HepG2 (cell line): Measurements from ENCODE around the gene OSBPL10. TPM values are rescaled to one million over a fixed set of nuclear protein-coding genes. Genes with fewer than 3 reads are reported as not detected.

Experiments used
- ARNTL ChIP-seq: sonication (generic); formaldehyde crosslinking; IDR thresholded peaks from 2 replicates; pipeline ENCODE4 v1.4.0; 2020; ENCODE audit warnings: mild to moderate bottlenecking, missing genetic modification reagents
- FOXP4 ChIP-seq: sonication (generic); formaldehyde crosslinking; IDR thresholded peaks from 2 replicates; pipeline ENCODE4 v1.4.0; 2020; ENCODE audit warnings: missing genetic modification reagents
- MBD4 ChIP-seq: IDR thresholded peaks from 2 replicates; pipeline ENCODE4 v1.6.1; 2012; ENCODE audit warnings: low read length, inconsistent platforms, borderline replicate concordance
- MEIS2 ChIP-seq: sonication (generic); formaldehyde crosslinking; IDR thresholded peaks from 2 replicates; pipeline ENCODE4 v1.9.0; 2021; ENCODE audit warnings: mild to moderate bottlenecking, missing genetic modification reagents
- PLRG1 ChIP-seq: fragments of 450-650 bp; conservative IDR thresholded peaks from 2 replicates; pipeline ENCODE4 v1.6.1; 2016
- UBTF ChIP-seq: sonication (generic); formaldehyde crosslinking; IDR thresholded peaks from 2 replicates; pipeline ENCODE4 v1.4.0; 2020; ENCODE audit warnings: mild to moderate bottlenecking, missing genetic modification reagents
- ZEB1 ChIP-seq: IDR thresholded peaks from 2 replicates; pipeline ENCODE4 v1.6.1; 2012; ENCODE audit warnings: mild to moderate bottlenecking, low read depth, inconsistent platforms; ENCODE audit not compliant: insufficient replicate concordance
- ZNF276 ChIP-seq: sonication (generic); formaldehyde crosslinking; IDR thresholded peaks from 2 replicates; pipeline ENCODE4 v1.4.0; 2020; ENCODE audit warnings: mild to moderate bottlenecking, low read depth, missing genetic modification reagents
- ZNF329 ChIP-seq: sonication (generic); formaldehyde crosslinking; IDR thresholded peaks from 2 replicates; pipeline ENCODE4 v1.9.0; 2021; ENCODE audit warnings: low read depth, mild to moderate bottlenecking, missing genetic modification reagents
- ZNF354B ChIP-seq: sonication (generic); formaldehyde crosslinking; IDR thresholded peaks from 2 replicates; pipeline ENCODE4 v1.8.0; 2022; ENCODE audit warnings: mild to moderate bottlenecking, missing genetic modification reagents
- ZNF432 ChIP-seq: sonication (generic); formaldehyde crosslinking; IDR thresholded peaks from 2 replicates; pipeline ENCODE4 v1.5.0; 2020; ENCODE audit warnings: missing genetic modification reagents, mild to moderate bottlenecking, borderline replicate concordance
- ZNF562 ChIP-seq: sonication (generic); formaldehyde crosslinking; IDR thresholded peaks from 2 replicates; pipeline ENCODE4 v1.8.0; 2022; ENCODE audit warnings: missing genetic modification reagents, borderline replicate concordance
- ZNF646 ChIP-seq: sonication (generic); formaldehyde crosslinking; IDR thresholded peaks from 2 replicates; pipeline ENCODE4 v1.9.0; 2021; ENCODE audit warnings: mild to moderate bottlenecking, missing genetic modification reagents
- ZNF652 ChIP-seq: IDR thresholded peaks from 2 replicates; pipeline ENCODE4 v1.6.1; 2016; ENCODE audit warnings: low read depth, borderline replicate concordance
- ZNF850 ChIP-seq: sonication (generic); formaldehyde crosslinking; conservative IDR thresholded peaks from 2 replicates; pipeline ENCODE4 v1.9.0; 2021; ENCODE audit warnings: mild to moderate bottlenecking, missing genetic modification reagents
- polyA plus RNA-seq, 8 experiments: library from polyadenylated mRNA; depleted of rRNA in 3 of 8; stranded (reverse) in 7 of 8; unstranded in 1 of 8; fragments of >200 nt; fragmentation: Illumina TruSeq in 4 of 8; extraction: Trizol in 4 of 8; gene quantifications; 2 replicates each; pipeline versions ENCODE4 v1.2.1 to v1.2.3, GENCODE V29; 2011 to 2016; ENCODE audit warnings: low read depth in 4 of 8, missing spikeins in 1 of 8, mixed read lengths in 1 of 8; ENCODE audit not compliant: insufficient read depth in 1 of 8
- total RNA-seq, 5 experiments: library from RNA; depleted of rRNA; stranded (reverse); fragments of >200 nt; fragmentation: Illumina TruSeq; extraction: Trizol; gene quantifications; 2 replicates each; pipeline ENCODE4 v1.2.3, GENCODE V29; 2016; ENCODE audit warnings: low read depth in 1 of 5

OSBPL10 gene
- total and polyA plus RNA-seq, 2 of the 13 experiments (the other 11 are each of a cell fraction or from before 2014, with no cell fraction given), result 10.3 to 28.6 TPM

GRCh38 chr3:31680072-31680870 lies 300.8 kb downstream of the OSBPL10 start (continued):
- no peak for TF ChIP-seq ZNF432 (CRISPR knock-in tag)
- no peak for TF ChIP-seq ZNF646
- TF ChIP-seq MEIS2 (CRISPR knock-in tag), result no peak
- TF ChIP-seq ZNF329 (CRISPR knock-in tag), result no peak
- TF ChIP-seq UBTF, result no peak
- TF ChIP-seq ZEB1, result no peak
- TF ChIP-seq FOXP4, result peak; percentile 30; the same call in 1 of the 2 replicates
- TF ChIP-seq ZNF850, result no peak
- TF ChIP-seq ZNF562 (CRISPR knock-in tag), result no peak
- TF ChIP-seq ARNTL, result no peak
- no peak for TF ChIP-seq ZNF276
- no peak for TF ChIP-seq MBD4
- TF ChIP-seq PLRG1, result no peak
- no peak for TF ChIP-seq ZNF652 (CRISPR knock-in tag)
- no peak for TF ChIP-seq ZNF354B (CRISPR knock-in tag)
